Measurements from ENCODE around the gene CD164. TPM values are rescaled to one million over a fixed set of nuclear protein-coding genes. Genes with fewer than 3 reads are reported as not detected.
A peak's percentile ranks its signal among the peaks of the same experiment; 100 is the strongest.

CD164 gene
- total and polyA plus RNA-seq, 8 donors: 266 to 314 (median 283) TPM

GRCh38 chr6:109332748-109333147 lies 49.5 kb downstream of the CD164 start:
- H3K27me3 ChIP-seq: no peaks in the 10 kb centered on the region
- no peak overlapping the region for H3K4me3 ChIP-seq
- H3K36me3 ChIP-seq: no peaks in the 10 kb centered on the region
- intact Hi-C loops (cut with DNase I): no loop called here
- ATAC-seq (peak; percentile 7), DNase-seq (peak in 1 of 4 donors; percentile 37)
- TF ChIP-seq, protein P1, sequence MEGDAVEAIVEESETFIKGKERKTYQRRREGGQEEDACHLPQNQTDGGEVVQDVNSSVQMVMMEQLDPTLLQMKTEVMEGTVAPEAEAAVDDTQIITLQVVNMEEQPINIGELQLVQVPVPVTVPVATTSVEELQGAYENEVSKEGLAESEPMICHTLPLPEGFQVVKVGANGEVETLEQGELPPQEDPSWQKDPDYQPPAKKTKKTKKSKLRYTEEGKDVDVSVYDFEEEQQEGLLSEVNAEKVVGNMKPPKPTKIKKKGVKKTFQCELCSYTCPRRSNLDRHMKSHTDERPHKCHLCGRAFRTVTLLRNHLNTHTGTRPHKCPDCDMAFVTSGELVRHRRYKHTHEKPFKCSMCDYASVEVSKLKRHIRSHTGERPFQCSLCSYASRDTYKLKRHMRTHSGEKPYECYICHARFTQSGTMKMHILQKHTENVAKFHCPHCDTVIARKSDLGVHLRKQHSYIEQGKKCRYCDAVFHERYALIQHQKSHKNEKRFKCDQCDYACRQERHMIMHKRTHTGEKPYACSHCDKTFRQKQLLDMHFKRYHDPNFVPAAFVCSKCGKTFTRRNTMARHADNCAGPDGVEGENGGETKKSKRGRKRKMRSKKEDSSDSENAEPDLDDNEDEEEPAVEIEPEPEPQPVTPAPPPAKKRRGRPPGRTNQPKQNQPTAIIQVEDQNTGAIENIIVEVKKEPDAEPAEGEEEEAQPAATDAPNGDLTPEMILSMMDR (IDR thresholded peaks at IDR 0.05): no peak
- H3K27ac ChIP-seq: no peak overlapping the region
- no peaks in the 10 kb centered on the region for H3K9me3 ChIP-seq
- peaks cover 0 to 5% of the 10 kb centered on the region in 2 donors for H3K4me1 ChIP-seq

DNA sequence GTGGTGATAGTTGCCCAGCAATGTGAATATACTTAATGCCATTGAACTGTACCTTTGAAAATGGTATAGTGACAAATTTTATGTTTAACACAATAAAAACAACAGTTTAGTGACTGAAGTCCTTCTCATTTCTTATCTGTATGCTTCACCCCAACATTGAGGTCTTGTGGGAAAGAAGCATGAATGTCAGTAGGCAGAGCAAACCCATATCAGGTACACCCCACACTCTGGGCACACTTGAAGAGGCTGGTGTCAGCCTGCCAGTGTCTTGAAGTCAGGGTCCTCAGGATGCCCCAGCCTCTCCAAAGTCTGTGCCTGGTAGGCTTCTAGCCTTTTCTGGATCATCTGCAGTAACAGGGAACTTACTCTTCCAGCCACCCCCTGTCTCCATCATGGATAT lies 51.2 kb downstream of the CD164 start:
- ATAC-seq (no peak), DNase-seq (no peak)
- Histone ChIP-seq H3K4me3 (no peak overlapping the region), H3K4me1 (peaks cover 0 to 3% of the 10 kb centered on the region in 2 donors), H3K9me3 (no peaks in the 10 kb centered on the region), H3K27ac (no peak overlapping the region), H3K27me3 (no peaks in the 10 kb centered on the region), H3K36me3 (no peaks in the 10 kb centered on the region)
- intact Hi-C loops (cut with DNase I): no loop called here
- TF ChIP-seq, protein P1 (IDR thresholded peaks at IDR 0.05): no peak

DNA sequence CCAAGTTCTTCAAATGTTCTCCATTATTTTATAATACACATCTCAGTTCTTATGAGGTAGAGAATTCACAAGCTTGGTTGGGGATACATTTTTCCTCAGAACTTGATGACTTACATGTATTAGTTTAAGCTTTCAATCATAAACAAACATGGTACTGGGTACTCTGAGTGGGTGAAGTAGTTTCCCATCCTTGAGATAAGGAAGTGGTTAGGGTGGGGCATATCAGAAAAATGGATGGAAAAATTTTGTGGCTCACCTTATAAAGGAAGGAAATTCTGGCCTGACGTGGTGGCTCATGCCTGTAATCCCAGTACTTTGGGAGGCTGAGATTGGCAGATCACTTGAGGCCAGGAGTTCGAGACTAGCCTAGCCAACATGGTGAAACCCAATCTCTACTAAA lies 52.0 kb downstream of the CD164 start:
- Histone ChIP-seq H3K4me3 (no peak overlapping the region), H3K9me3 (no peaks in the 10 kb centered on the region), H3K36me3 (no peaks in the 10 kb centered on the region), H3K27me3 (no peaks in the 10 kb centered on the region), H3K27ac (no peak overlapping the region), H3K4me1 (peaks cover 0 to 10% of the 10 kb centered on the region in 2 donors)
- ATAC-seq (peak; percentile 78), DNase-seq (no peak)
- TF ChIP-seq, protein P1 (IDR thresholded peaks at IDR 0.05): no peak
- intact Hi-C loops (cut with DNase I): no loop called here

DNA sequence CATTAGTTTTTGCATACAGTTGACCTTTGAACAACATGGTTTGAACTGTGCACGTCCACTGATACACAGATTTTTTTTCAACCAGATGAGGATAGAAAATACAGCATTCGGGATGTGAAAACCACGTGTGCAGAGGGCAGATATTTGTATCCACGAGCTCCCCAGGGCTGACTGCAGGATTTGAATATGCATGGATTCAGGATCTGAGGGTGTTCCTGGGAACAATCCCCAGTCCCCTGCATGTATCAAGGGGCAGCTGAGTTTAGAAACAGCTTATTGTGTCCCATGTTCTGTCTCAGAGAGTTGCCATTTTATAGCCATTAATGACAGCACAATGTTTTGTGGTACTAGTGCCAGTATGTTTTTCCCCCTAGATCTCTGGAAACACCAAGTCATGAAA lies 53.6 kb downstream of the CD164 start:
- Histone ChIP-seq H3K36me3 (no peaks in the 10 kb centered on the region), H3K4me1 (peaks cover 0 to 26% of the 10 kb centered on the region in 2 donors), H3K4me3 (no peak overlapping the region), H3K27me3 (no peaks in the 10 kb centered on the region), H3K27ac (no peak overlapping the region), H3K9me3 (no peaks in the 10 kb centered on the region)
- TF ChIP-seq, protein P1 (IDR thresholded peaks at IDR 0.05): no peak
- no peak for DNase-seq
- ATAC-seq: no peak
- intact Hi-C loops (cut with DNase I): no loop called here

DNA sequence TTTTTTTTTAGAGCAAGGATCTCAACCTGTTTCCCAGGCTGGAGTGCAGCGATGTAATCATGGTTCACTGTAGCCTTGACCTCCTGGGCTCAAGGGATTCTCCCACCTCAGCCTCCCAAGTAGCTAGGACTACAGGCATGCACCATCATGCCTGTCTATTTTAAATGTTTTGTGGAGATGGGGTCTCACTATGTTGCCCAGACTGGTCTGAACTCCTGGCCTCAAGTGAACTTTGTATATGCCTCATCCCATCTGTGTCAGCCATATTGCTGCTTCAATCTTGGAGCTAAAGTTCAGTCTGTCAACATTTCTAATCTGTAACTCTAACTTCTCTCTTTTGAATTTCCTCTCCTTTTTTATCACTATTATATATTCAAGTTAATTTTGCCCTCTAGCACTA lies 54.3 kb downstream of the CD164 start:
- H3K36me3 ChIP-seq: no peaks in the 10 kb centered on the region
- no peak overlapping the region for H3K4me3 ChIP-seq
- no peaks in the 10 kb centered on the region for H3K27me3 ChIP-seq
- DNase-seq (no peak), ATAC-seq (no peak)
- H3K4me1 ChIP-seq: peaks cover 0 to 33% of the 10 kb centered on the region in 2 donors
- no peaks in the 10 kb centered on the region for H3K9me3 ChIP-seq
- TF ChIP-seq, protein P1 (IDR thresholded peaks at IDR 0.05): no peak
- intact Hi-C loops (cut with DNase I): no loop called here
- H3K27ac ChIP-seq: no peak overlapping the region
